GM19372 (cell line): ENCODE results near the gene KRT3.
"Not testable (repeated sequence)": the region's sequence is repeated elsewhere in the genome, so short reads cannot be mapped to it uniquely, and the experiment has no call there.

Source experiments
- ATAC-seq: cut with Tn5 transposase; IDR thresholded peaks from one replicate; pipeline ENCODE4 v1.9.1; 2021; ENCODE audit warnings: mild to moderate bottlenecking, low read depth, moderate library complexity; ENCODE audit not compliant: unreplicated experiment

The KRT3 gene

GRCh38 chr12:52799505-52800211 lies 3.7 kb upstream of the KRT3 start:
- ATAC-seq: no peak

- ATAC-seq: no peak
Measured at GRCh38 chr12:52798671-52799504, 3.0 kb upstream of the KRT3 start.

GRCh38 chr12:52798003-52798670 lies 2.2 kb upstream of the KRT3 start:
- ATAC-seq: no peak

- ATAC-seq: no peak
Measured at GRCh38 chr12:52797529-52797894, 1.6 kb upstream of the KRT3 start.

GRCh38 chr12:52796839-52797528 lies 1.1 kb upstream of the KRT3 start:
- ATAC-seq: no peak

- no peak for ATAC-seq
Measured at GRCh38 chr12:52796429-52796794, 495 bp upstream of the KRT3 start.

GRCh38 chr12:52795332-52795674 lies 614 bp downstream of the KRT3 start:
- ATAC-seq: not testable (repeated sequence)

GRCh38 chr12:52794479-52795331 lies 1.2 kb downstream of the KRT3 start:
- no peak for ATAC-seq

GRCh38 chr12:52792185-52793029 lies 3.5 kb downstream of the KRT3 start:
- no peak for ATAC-seq

- ATAC-seq: no peak
Measured at GRCh38 chr12:52791271-52792184, 4.4 kb downstream of the KRT3 start.

GRCh38 chr12:52790427-52791270 lies 5.3 kb downstream of the KRT3 start:
- no peak for ATAC-seq

GRCh38 chr12:52789637-52790426 lies 6.1 kb downstream of the KRT3 start:
- ATAC-seq: no peak

GRCh38 chr12:52788876-52789636 lies 6.9 kb downstream of the KRT3 start:
- ATAC-seq: no peak

- no peak for ATAC-seq
Measured at GRCh38 chr12:52788192-52788875, 7.6 kb downstream of the KRT3 start.
